ENCODE results near the gene COA6. TPM values are rescaled to one million over a fixed set of nuclear protein-coding genes. Genes with fewer than 3 reads are reported as not detected.

COA6 gene
- total RNA-seq, 1 experiment from 2014 or later = 34.1 TPM

GRCh38 chr1:234336359-234336758, 36.9 kb upstream of the COA6 start:
- RAD21 ChIA-PET (ENCODE audit: low non-redundant PET in 1 of 2, low total read pairs in 2 of 2, uncharacterized antibody in 2 of 2, unreplicated experiment in 2 of 2) = no interaction called here
- no peaks in the 10 kb centered on the region for H3K9me2 ChIP-seq (ENCODE audit: insufficient read depth)
- POLR2A ChIA-PET = no interaction called here

More at GRCh38 chr1:234336359-234336758, 36.9 kb upstream of the COA6 start:
- Histone ChIP-seq H3K79me2 (ENCODE audit: insufficient read depth, low read length) (no peaks in the 10 kb centered on the region), H3K27ac (ENCODE audit: low read depth, low read length) (no peak overlapping the region), H3K4me1 (ENCODE audit: control insufficient read depth in 1 of 2, insufficient read depth in 2 of 2, low read length in 2 of 2) (no peaks in the 10 kb centered on the region), H3K9me3 (ENCODE audit: control insufficient read depth in 1 of 2, insufficient read depth in 1 of 2, low read depth in 1 of 2, low read length in 2 of 2) (peaks cover 8 to 9% of the 10 kb centered on the region in 2 experiments; a peak in 2 of 4 replicates), H3K27me3 (ENCODE audit: insufficient read depth, low read length) (no peaks in the 10 kb centered on the region), H4K20me1 (ENCODE audit: insufficient read depth) (no peaks in the 10 kb centered on the region), H3K9ac (ENCODE audit: low read length) (no peak overlapping the region), H3K4me2 (ENCODE audit: low read length) (no peak overlapping the region), H2AFZ (ENCODE audit: low read depth, low read length, poor library complexity, severe bottlenecking) (no peak overlapping the region), H3K36me3 (ENCODE audit: control insufficient read depth in 1 of 2, insufficient read depth in 2 of 2, low read length in 2 of 2) (no peaks in the 10 kb centered on the region), H3K4me3 (replicated peaks in 1 of 2; ENCODE audit: low read depth in 1 of 2, low read length in 2 of 2) (no peak overlapping the region)
- ATAC-seq (no peak), DNase-seq (ENCODE audit: low read depth, low spot score) (no peak)
- TF ChIP-seq ZFX (IDR thresholded peaks at IDR 0.05) (no peak), CBX3 (IDR thresholded peaks at IDR 0.05; ENCODE audit: low read depth) (no peak), SP1 (IDR thresholded peaks at IDR 0.05; ENCODE audit: low read depth) (no peak), FOSL1 (IDR thresholded peaks at IDR 0.05; ENCODE audit: low read depth) (no peak), EZH2phosphoT487 (IDR thresholded peaks at IDR 0.05; ENCODE audit: borderline replicate concordance) (no peak), ZNF274 (IDR thresholded peaks at IDR 0.05; ENCODE audit: low read depth, low read length) (no peak), EGR1 (IDR thresholded peaks at IDR 0.05; ENCODE audit: low read depth) (no peak), POLR2AphosphoS5 (IDR thresholded peaks at IDR 0.05; ENCODE audit: low read depth, low read length) (no peak), YY1 (IDR thresholded peaks at IDR 0.05; ENCODE audit: extremely low read depth, insufficient replicate concordance, low read depth, low read length) (no peak), SRF (IDR thresholded peaks at IDR 0.05; ENCODE audit: low read depth) (no peak), ZBTB33 (IDR thresholded peaks at IDR 0.05; ENCODE audit: extremely low read depth, insufficient replicate concordance, low read length) (no peak), EZH2 (IDR thresholded peaks at IDR 0.05) (no peak), TCF7L2 (IDR thresholded peaks at IDR 0.05; ENCODE audit: borderline replicate concordance, extremely low read depth, insufficient read depth, insufficient read length) (no peak), CEBPB (IDR thresholded peaks at IDR 0.05; ENCODE audit: low read depth) (no peak), ELF1 (IDR thresholded peaks at IDR 0.05; ENCODE audit: borderline replicate concordance, low read depth) (no peak)
- TF ChIP-seq, protein P1, sequence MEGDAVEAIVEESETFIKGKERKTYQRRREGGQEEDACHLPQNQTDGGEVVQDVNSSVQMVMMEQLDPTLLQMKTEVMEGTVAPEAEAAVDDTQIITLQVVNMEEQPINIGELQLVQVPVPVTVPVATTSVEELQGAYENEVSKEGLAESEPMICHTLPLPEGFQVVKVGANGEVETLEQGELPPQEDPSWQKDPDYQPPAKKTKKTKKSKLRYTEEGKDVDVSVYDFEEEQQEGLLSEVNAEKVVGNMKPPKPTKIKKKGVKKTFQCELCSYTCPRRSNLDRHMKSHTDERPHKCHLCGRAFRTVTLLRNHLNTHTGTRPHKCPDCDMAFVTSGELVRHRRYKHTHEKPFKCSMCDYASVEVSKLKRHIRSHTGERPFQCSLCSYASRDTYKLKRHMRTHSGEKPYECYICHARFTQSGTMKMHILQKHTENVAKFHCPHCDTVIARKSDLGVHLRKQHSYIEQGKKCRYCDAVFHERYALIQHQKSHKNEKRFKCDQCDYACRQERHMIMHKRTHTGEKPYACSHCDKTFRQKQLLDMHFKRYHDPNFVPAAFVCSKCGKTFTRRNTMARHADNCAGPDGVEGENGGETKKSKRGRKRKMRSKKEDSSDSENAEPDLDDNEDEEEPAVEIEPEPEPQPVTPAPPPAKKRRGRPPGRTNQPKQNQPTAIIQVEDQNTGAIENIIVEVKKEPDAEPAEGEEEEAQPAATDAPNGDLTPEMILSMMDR (IDR thresholded peaks at IDR 0.05 in 2 of 3, conservative IDR thresholded peaks at IDR 0.05 in 1 of 3; ENCODE audit: borderline replicate concordance in 1 of 3, insufficient read depth in 1 of 3, low read depth in 2 of 3, low read length in 2 of 3) = no peak
- TF ChIP-seq, protein P2, sequence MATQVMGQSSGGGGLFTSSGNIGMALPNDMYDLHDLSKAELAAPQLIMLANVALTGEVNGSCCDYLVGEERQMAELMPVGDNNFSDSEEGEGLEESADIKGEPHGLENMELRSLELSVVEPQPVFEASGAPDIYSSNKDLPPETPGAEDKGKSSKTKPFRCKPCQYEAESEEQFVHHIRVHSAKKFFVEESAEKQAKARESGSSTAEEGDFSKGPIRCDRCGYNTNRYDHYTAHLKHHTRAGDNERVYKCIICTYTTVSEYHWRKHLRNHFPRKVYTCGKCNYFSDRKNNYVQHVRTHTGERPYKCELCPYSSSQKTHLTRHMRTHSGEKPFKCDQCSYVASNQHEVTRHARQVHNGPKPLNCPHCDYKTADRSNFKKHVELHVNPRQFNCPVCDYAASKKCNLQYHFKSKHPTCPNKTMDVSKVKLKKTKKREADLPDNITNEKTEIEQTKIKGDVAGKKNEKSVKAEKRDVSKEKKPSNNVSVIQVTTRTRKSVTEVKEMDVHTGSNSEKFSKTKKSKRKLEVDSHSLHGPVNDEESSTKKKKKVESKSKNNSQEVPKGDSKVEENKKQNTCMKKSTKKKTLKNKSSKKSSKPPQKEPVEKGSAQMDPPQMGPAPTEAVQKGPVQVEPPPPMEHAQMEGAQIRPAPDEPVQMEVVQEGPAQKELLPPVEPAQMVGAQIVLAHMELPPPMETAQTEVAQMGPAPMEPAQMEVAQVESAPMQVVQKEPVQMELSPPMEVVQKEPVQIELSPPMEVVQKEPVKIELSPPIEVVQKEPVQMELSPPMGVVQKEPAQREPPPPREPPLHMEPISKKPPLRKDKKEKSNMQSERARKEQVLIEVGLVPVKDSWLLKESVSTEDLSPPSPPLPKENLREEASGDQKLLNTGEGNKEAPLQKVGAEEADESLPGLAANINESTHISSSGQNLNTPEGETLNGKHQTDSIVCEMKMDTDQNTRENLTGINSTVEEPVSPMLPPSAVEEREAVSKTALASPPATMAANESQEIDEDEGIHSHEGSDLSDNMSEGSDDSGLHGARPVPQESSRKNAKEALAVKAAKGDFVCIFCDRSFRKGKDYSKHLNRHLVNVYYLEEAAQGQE (IDR thresholded peaks at IDR 0.05; ENCODE audit: low read depth) = no peak
- TF ChIP-seq, protein P3, sequence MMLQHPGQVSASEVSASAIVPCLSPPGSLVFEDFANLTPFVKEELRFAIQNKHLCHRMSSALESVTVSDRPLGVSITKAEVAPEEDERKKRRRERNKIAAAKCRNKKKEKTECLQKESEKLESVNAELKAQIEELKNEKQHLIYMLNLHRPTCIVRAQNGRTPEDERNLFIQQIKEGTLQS (IDR thresholded peaks at IDR 0.05) = no peak
- BruUV-seq (replicated peaks) = no TSS peak
- CTCF ChIA-PET = interaction anchor here (0.7 kb wide), 1 partner anchor 27 kb away, joined by 3 read pairs; no protein-coding TSS in a partner anchor
- intact Hi-C loops (cut with micrococcal nuclease) = no loop called here
